HG02885 (cell line): ENCODE measurements around the gene SAPCD2.
"Not testable (repeated sequence)": the region's sequence is repeated elsewhere in the genome, so short reads cannot be mapped to it uniquely, and the experiment has no call there.

Source experiments
- ATAC-seq: cut with Tn5 transposase; IDR thresholded peaks from one replicate; pipeline ENCODE4 v1.9.1; 2021; ENCODE audit warnings: mild to moderate bottlenecking; ENCODE audit not compliant: unreplicated experiment, poor library complexity

SAPCD2 gene

DNA sequence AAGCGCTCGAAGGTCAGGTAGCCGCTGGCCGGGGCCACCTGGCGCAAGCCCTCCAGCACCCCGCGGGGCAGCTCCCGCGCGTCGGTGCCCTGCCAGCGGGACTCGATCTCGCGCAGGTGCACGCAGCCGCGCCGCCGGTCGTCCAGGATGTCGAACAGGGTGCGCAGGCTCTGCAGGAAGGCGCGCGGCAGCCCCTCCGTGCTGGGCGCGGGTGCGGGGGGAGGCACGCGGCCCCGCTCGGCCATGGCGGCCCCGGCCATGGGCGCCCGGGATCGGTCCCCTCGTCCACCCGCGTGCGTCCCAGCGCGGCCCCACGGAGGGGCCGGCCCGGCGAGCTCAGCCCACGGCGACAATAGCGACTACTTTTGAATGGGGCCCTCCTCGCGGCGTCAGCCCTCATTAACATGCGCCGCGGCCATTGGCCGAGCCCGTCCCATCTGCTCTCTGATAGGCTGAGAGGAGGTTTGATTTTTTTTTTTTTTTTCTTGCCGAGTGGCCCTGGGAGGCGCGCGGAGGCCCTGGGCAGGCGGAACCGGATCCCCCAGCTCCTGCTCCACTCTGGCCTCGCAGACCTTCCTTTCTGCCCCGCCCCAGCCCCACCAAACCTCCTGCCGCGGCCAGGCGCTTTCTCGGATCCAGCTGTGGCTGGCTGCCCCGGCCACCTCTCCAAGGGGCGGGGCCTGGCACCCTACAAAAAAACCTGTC lies at the start of gene SAPCD2:
SAPCD2 (minus strand) TSS at position 357 of the 705 bp plus-strand sequence; CDS start at position 260, 97 bp downstream.
- peak; percentile 75 for ATAC-seq

GRCh38 chr9:137118092-137118603 lies 47.8 kb upstream of the SAPCD2 start:
- not testable (repeated sequence) for ATAC-seq

DNA sequence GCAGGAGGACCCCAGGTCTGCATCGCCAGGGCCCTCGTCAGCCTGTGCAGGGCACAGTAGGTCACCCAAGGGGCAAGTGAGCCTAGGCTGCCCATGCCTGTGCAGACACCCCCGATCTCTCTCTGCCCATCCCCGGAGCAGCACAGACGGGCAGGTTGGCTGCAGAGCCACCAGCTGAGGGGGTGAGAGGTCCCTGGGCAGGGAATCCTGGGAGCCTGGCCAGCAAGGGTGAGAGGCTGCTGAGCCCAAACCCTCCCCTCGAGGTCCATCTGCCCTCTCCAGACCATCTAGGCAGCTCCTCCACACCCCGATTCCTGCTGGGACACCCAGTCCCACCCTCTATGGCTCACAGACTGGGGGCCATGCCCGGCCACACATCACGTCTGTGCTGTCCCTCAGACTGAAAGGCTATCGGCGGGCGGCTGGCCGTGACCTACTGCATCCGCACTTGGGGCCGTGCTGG lies 46.9 kb upstream of the SAPCD2 start:
- ATAC-seq = no peak

GRCh38 chr9:137116728-137117127 lies 46.4 kb upstream of the SAPCD2 start:
- no peak for ATAC-seq

DNA sequence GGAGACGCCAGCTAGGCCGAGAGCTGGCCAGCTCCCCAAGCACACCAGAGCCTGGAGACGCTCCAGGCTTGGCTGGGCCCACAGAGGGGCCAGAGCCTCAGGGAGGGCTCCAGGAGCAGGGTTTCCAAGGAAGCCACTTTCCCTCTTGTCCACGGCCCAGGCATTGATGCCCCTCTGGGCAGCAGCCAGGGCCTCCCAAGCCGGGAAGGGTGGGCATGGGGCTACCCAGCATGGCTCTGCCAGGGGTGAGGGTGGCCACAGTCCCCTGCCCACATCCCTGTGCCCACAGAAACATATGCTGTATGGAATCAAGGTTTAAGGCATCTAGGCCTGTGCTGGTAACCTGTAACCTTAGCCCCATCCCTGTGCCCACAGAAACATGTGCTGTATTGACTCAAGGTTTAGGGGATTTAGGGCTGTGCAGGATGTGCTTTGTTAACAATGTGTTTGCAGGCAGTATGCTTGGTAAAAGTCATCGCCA lies 45.7 kb upstream of the SAPCD2 start:
- no peak for ATAC-seq

GRCh38 chr9:137115394-137116026 lies 45.2 kb upstream of the SAPCD2 start:
- ATAC-seq = no peak

GRCh38 chr9:137114613-137115393 lies 44.4 kb upstream of the SAPCD2 start, which contains the start of gene DPP7:
Gene DPP7, minus strand, starts transcription at chr9:137114733. Its CDS starts 20 bp downstream, at chr9:137114713.
- ATAC-seq = peak; percentile 82

DNA sequence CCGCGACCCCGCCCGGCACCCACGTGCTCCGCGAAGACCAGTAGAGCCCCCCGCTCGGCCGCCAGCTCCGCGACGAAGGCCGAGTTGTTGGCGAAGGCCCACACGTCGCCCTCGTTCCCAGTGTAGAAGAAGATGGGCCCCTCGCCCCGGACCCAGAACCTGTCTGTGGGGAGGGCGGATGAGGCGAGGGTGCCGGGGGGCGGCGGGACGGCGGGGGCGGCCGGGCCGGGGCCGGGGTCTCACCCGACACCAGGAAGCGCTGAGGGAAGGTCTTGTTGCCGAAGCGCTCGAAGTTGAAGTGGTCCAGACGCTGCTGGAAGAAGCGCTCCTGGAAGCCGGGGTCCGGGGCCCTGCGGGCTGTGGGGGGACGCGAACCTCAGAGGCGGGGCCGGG lies 43.9 kb upstream of the SAPCD2 start:
- no peak for ATAC-seq

- no peak for ATAC-seq
Measured at GRCh38 chr9:137113385-137114159, 43.2 kb upstream of the SAPCD2 start.

GRCh38 chr9:137112564-137113384 lies 42.4 kb upstream of the SAPCD2 start:
- ATAC-seq = no peak

DNA sequence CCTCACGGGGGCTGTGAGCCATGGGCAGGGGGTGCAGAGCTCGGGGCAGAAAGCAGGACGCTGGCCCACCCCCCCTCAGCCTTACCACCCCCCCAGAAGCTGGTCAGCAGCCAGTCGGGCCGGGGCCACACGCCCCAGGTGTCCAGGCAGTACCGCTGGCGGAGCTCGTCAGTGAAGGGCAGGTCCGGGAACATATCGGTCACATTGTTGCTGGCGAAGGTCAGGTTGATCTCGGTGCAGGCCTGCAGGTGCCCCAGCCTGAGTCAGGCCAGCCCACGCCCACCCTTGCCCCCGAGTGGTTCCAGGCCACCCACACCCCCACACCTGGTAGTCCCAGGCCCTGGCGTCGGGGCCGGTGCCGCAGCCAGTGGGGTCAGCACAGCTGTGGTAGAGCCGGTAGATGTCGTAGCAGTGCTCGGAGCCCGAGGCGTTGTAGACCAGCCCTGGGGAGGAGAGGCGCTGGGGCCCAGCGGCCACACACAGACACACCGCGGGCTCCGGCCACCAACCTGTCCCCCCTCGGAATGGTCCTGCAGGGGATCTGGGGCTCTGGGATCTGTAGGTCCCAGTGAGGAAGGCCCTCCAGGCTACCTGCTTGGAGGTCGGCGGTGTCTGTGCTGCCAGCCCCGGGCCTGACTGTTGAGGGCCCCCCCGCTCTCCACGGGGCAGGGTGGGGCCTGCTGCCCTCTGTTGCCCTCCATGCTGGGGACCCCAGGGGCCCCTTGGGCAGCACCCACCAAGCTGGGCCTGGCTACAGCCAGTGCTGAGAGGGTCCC lies 41.6 kb upstream of the SAPCD2 start:
- no peak for ATAC-seq

DNA sequence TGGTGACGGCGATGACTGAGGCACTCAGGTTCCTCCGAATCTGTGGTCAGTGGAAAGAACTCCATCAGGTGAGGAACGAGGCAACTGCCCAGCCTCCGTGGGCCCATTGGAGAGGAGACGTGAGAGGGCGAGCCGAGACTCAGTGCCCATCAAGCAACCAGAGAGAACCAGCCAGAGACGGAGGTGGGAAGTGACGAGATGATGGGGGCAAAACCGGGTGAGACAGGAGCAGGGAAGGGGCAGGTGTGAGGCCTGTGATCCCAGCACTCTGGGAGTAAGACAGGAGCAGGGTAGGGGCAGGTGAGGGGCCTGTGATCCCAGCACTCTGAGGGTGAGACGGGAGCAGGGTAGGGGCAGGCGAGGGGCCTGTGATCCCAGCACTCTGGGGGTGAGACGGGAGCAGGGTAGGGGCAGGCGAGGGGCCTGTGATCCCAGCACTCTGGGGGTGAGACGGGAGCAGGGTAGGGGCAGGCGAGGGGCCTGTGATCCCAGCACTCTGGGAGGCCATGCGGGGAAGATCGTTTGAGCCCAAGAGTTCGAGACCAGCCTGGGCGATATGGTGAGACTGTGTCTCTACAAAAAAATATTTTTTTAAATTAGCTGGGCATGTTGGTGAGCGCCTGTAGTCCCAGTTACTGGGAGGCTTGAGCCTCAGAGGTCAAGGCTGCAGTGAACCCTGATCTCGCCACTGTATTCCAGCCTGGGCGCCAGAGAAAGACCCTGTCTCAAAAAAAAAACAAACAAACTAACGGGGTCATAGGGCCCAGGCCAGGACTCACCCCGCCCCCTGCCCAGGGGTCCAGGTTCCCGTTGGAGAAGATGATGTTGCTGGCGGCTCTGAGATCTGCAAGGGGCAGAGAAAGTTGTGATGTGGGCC lies 40.8 kb upstream of the SAPCD2 start:
- no peak for ATAC-seq

GRCh38 chr9:137110147-137110910 lies 40.0 kb upstream of the SAPCD2 start:
- ATAC-seq = no peak

GRCh38 chr9:137109250-137110146 lies 39.1 kb upstream of the SAPCD2 start:
- ATAC-seq = no peak

DNA sequence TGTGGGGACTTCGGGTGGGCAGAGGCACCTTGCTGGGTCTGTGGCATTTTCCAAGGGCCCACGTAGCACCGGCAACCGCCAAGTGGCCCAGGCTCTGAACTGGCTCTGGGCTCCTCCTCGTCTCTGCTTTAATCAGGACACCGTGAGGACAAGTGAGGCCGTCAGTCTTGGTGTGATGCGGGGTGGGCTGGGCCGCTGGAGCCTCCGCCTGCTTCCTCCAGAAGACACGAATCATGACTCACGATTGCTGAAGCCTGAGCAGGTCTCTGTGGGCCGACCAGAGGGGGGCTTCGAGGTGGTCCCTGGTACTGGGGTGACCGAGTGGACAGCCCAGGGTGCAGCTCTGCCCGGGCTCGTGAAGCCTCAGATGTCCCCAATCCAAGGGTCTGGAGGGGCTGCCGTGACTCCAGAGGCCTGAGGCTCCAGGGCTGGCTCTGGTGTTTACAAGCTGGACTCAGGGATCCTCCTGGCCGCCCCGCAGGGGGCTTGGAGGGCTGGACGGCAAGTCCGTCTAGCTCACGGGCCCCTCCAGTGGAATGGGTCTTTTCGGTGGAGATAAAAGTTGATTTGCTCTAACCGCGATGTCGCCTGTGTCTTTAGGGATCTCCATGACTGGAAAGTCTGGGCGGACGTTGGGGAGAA lies 38.4 kb upstream of the SAPCD2 start:
- ATAC-seq = no peak
